ENCODE data around the gene SLC49A3.

The SLC49A3 gene

DNA sequence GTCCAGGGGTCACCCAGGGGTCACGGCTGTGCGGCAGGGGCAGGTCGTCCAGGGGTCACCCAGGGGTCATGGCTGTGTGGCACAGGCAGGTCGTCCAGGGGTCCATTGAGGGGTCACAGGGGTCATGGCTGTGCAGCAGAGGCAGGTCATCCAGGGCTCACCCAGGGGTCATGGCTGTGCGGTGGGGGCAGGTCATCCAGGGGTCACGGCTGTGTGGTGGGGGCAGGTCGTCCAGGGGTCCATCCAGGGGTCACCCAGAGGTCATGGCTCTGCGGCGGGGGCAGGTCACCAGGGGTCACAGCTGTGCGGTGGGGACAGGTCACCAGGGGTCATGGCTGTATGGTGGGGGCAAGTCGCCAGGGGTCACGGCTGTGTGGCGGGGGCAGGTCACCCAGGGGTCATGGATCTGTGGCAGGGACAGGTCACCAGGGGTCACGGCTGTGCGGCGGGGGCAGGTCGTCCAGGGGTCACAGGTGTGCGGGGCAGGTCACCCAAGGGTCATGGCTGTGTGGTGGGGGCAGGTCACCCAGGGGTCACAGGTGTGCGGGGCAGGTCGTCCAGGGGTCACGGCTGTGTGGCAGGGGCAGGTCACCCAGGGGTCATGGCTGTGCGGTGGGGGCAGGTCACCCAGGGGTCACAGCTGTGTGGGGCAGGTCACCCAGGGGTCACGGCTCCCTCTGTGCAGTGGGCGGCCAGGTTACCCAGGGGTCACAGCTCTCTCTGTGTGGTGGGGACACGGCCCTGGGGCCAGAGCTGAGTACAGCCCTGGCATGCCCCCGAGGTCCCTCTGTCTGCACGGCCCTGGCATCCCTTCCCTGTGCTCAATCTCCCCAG is 30.9 kb downstream of the SLC49A3 start:
- no peaks in the 10 kb centered on the region for H3K27me3 ChIP-seq (ENCODE audit: insufficient read depth, poor library complexity, severe bottlenecking)
- TF ChIP-seq, protein P1, sequence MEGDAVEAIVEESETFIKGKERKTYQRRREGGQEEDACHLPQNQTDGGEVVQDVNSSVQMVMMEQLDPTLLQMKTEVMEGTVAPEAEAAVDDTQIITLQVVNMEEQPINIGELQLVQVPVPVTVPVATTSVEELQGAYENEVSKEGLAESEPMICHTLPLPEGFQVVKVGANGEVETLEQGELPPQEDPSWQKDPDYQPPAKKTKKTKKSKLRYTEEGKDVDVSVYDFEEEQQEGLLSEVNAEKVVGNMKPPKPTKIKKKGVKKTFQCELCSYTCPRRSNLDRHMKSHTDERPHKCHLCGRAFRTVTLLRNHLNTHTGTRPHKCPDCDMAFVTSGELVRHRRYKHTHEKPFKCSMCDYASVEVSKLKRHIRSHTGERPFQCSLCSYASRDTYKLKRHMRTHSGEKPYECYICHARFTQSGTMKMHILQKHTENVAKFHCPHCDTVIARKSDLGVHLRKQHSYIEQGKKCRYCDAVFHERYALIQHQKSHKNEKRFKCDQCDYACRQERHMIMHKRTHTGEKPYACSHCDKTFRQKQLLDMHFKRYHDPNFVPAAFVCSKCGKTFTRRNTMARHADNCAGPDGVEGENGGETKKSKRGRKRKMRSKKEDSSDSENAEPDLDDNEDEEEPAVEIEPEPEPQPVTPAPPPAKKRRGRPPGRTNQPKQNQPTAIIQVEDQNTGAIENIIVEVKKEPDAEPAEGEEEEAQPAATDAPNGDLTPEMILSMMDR (IDR thresholded peaks at IDR 0.05; ENCODE audit: poor library complexity, severe bottlenecking): no peak
- no peak overlapping the region for H3K27ac ChIP-seq (ENCODE audit: poor library complexity, severe bottlenecking)
- no peaks in the 10 kb centered on the region for H3K36me3 ChIP-seq (ENCODE audit: low read depth)
- no peak for ATAC-seq (ENCODE audit: low read depth)
- no peaks in the 10 kb centered on the region for H3K9me3 ChIP-seq (ENCODE audit: severe bottlenecking)
- no peaks in the 10 kb centered on the region for H3K4me1 ChIP-seq (ENCODE audit: insufficient read depth, poor library complexity, severe bottlenecking)
- peak; percentile 54 for DNase-seq (ENCODE audit: low spot score)
- H3K4me3 ChIP-seq (ENCODE audit: severe bottlenecking): no peak overlapping the region

- DNase-seq (ENCODE audit: low spot score) (peak; percentile 54), ATAC-seq (ENCODE audit: low read depth) (no peak)
- Histone ChIP-seq H3K4me3 (ENCODE audit: severe bottlenecking) (no peak overlapping the region), H3K4me1 (ENCODE audit: insufficient read depth, poor library complexity, severe bottlenecking) (no peaks in the 10 kb centered on the region), H3K36me3 (ENCODE audit: low read depth) (no peaks in the 10 kb centered on the region), H3K9me3 (ENCODE audit: severe bottlenecking) (no peaks in the 10 kb centered on the region), H3K27me3 (ENCODE audit: insufficient read depth, poor library complexity, severe bottlenecking) (no peaks in the 10 kb centered on the region), H3K27ac (ENCODE audit: poor library complexity, severe bottlenecking) (no peak overlapping the region)
- TF ChIP-seq, protein P1 (IDR thresholded peaks at IDR 0.05; ENCODE audit: poor library complexity, severe bottlenecking): no peak
These were observed 31.6 kb downstream of the SLC49A3 start for GRCh38 chr4:657338-657833.

DNA sequence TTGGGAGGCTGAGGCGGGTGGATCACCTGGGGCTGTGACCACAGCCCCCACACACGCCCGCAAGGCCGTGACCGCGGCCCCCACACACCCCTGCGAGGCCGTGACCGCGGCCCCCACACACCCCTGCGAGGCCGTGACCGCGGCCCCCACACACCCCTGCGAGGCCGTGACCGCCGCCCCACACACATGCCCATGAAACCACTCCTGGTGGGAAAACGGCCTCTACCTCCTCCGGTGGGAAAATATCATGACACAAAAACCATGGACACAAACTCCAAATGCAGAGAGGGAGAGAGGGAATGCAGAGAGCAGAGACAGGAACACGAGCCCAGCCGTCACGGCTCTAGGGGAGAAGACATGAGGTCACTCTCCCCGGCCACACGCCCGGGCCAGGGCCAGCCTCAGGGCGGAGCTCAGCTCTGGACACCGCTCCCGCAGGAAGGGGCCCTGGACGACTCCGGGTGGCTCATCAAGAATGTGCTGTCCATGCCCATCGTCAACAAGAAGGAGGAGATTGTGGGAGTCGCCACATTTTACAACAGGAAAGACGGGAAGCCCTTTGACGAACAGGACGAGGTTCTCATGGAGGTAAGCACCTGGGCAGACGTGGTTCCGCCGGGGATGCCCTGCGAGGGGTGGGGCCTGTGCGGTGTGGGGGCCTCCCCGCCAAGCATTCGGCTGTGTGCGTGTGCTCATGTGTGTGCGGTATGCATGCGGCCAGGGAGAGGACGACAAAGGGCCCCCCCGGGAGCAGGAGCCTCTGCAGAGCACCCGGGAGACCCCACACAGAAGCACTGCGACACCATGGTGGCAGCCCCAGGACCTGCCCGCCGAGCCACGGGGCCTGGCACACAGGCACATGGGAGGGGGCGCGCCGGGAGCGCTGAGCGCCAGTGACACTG is 32.3 kb downstream of the SLC49A3 start:
- Histone ChIP-seq H3K9me3 (ENCODE audit: severe bottlenecking) (no peaks in the 10 kb centered on the region), H3K4me3 (ENCODE audit: severe bottlenecking) (no peak overlapping the region), H3K27me3 (ENCODE audit: insufficient read depth, poor library complexity, severe bottlenecking) (no peaks in the 10 kb centered on the region), H3K4me1 (ENCODE audit: insufficient read depth, poor library complexity, severe bottlenecking) (no peaks in the 10 kb centered on the region), H3K27ac (ENCODE audit: poor library complexity, severe bottlenecking) (no peak overlapping the region), H3K36me3 (ENCODE audit: low read depth) (no peaks in the 10 kb centered on the region)
- TF ChIP-seq, protein P1 (IDR thresholded peaks at IDR 0.05; ENCODE audit: poor library complexity, severe bottlenecking): no peak
- peak; percentile 54 for DNase-seq (ENCODE audit: low spot score)
- ATAC-seq (ENCODE audit: low read depth): peak; percentile 22; the same call in 2 of the 3 replicates

GRCh38 chr4:655464-656151 is 33.3 kb downstream of the SLC49A3 start:
- no peaks in the 10 kb centered on the region for H3K36me3 ChIP-seq (ENCODE audit: low read depth)

More at GRCh38 chr4:655464-656151, 33.3 kb downstream of the SLC49A3 start:
- ATAC-seq (ENCODE audit: low read depth) (no peak), DNase-seq (ENCODE audit: low spot score) (peak; percentile 47)
- H3K4me1 ChIP-seq (ENCODE audit: insufficient read depth, poor library complexity, severe bottlenecking): no peaks in the 10 kb centered on the region
- no peaks in the 10 kb centered on the region for H3K9me3 ChIP-seq (ENCODE audit: severe bottlenecking)
- TF ChIP-seq, protein P1 (IDR thresholded peaks at IDR 0.05; ENCODE audit: poor library complexity, severe bottlenecking): no peak
- H3K4me3 ChIP-seq (ENCODE audit: severe bottlenecking): no peak overlapping the region
- H3K27me3 ChIP-seq (ENCODE audit: insufficient read depth, poor library complexity, severe bottlenecking): peaks cover 3% of the 10 kb centered on the region
- H3K27ac ChIP-seq (ENCODE audit: poor library complexity, severe bottlenecking): no peak overlapping the region

All from RWPE2 (cell line).